GM23338 (cell line): ENCODE data around the gene MTHFD1L. TPM values are rescaled to one million over a fixed set of nuclear protein-coding genes. Genes with fewer than 3 reads are reported as not detected.

ENCODE experiments used
- ATAC-seq: fragments of 200-7000 bp; cut with Tn5 transposase; 3 replicates; pipeline ENCODE4 v1.9.1; 2020
- DNase-seq: peaks from one replicate; pipeline ENCODE4 v3.0.0-alpha.2; 2015; ENCODE audit warnings: low spot score
- H2AFZ ChIP-seq: fragments of 200-600 bp; sonication (generic); 2 replicates; pipeline ENCODE4 v1.8.0; 2016; ENCODE audit warnings: antibody characterized with exemption, mild to moderate bottlenecking, moderate library complexity
- H3F3A ChIP-seq: fragments of 200-600 bp; sonication (generic); replicated peaks from 2 replicates; pipeline ENCODE4 v1.8.0; 2017; ENCODE audit warnings: antibody characterized with exemption, mixed run types, low read depth
- H3K27ac ChIP-seq: fragments of 200-600 bp; sonication (generic); 2 replicates; pipeline ENCODE4 v1.6.1; 2016; ENCODE audit warnings: low read depth
- H3K27me3 ChIP-seq: fragments of 200-600 bp; sonication (generic); 2 replicates; pipeline ENCODE4 v1.8.0; 2016; ENCODE audit warnings: mild to moderate bottlenecking, mixed run types, moderate library complexity; ENCODE audit not compliant: insufficient read depth
- H3K36me3 ChIP-seq: fragments of 200-600 bp; sonication (generic); 2 replicates; pipeline ENCODE4 v1.8.0; 2016; ENCODE audit warnings: mild to moderate bottlenecking; ENCODE audit not compliant: insufficient read depth
- H3K4me1 ChIP-seq: fragments of 200-600 bp; sonication (generic); 2 replicates; pipeline ENCODE4 v1.8.0; 2016; ENCODE audit warnings: mild to moderate bottlenecking, moderate library complexity; ENCODE audit not compliant: insufficient read depth
- H3K4me2 ChIP-seq: fragments of 200-600 bp; sonication (generic); 2 replicates; pipeline ENCODE4 v1.7.1; 2017; ENCODE audit warnings: mixed run types
- H3K4me3 ChIP-seq: fragments of 200-600 bp; sonication (generic); 2 replicates; pipeline ENCODE4 v1.6.1; 2016; ENCODE audit warnings: mixed run types
- H3K79me2 ChIP-seq: fragments of 200-600 bp; sonication (generic); replicated peaks from 2 replicates; pipeline ENCODE4 v1.8.0; 2017; ENCODE audit warnings: mild to moderate bottlenecking; ENCODE audit not compliant: insufficient read depth
- H3K9me2 ChIP-seq: fragments of 200-600 bp; sonication (generic); 2 replicates; pipeline ENCODE4 v1.8.0; 2017; ENCODE audit not compliant: insufficient read depth
- H4K20me1 ChIP-seq: fragments of 200-600 bp; sonication (generic); replicated peaks from 2 replicates; pipeline ENCODE4 v1.8.0; 2017; ENCODE audit warnings: mild to moderate bottlenecking; ENCODE audit not compliant: insufficient read depth
- H3K27ac Mint-ChIP-seq: 2 replicates; pipeline ENCODE4 v1.8.0; 2020; ENCODE audit warnings: inconsistent platforms, mild to moderate bottlenecking, moderate library complexity, mixed read lengths
- H3K27me3 Mint-ChIP-seq: 3 replicates; pipeline ENCODE4 v1.8.0; 2022; ENCODE audit warnings: low read depth, mild to moderate bottlenecking, moderate library complexity, mixed read lengths, inconsistent platforms; ENCODE audit not compliant: insufficient read depth, poor library complexity
- H3K36me3 Mint-ChIP-seq: 3 replicates; pipeline ENCODE4 v1.8.0; 2021; ENCODE audit warnings: low read depth, mild to moderate bottlenecking, inconsistent platforms, moderate library complexity, mixed read lengths
- H3K4me1 Mint-ChIP-seq: 3 replicates; pipeline ENCODE4 v1.8.0; 2020; ENCODE audit warnings: mild to moderate bottlenecking, inconsistent platforms, mixed read lengths
- H3K4me3 Mint-ChIP-seq: 3 replicates; pipeline ENCODE4 v1.8.0; 2021; ENCODE audit warnings: moderate library complexity, mild to moderate bottlenecking, inconsistent platforms, mixed read lengths
- H3K9me3 Mint-ChIP-seq: 3 replicates; pipeline ENCODE4 v1.8.0; 2020; ENCODE audit warnings: moderate library complexity, mild to moderate bottlenecking, inconsistent platforms, mixed read lengths
- CREB1 ChIP-seq: fragments of 250-450 bp; sonication (Bioruptor Pico); IDR thresholded peaks from 2 replicates; pipeline ENCODE4 v1.5.0; 2020; ENCODE audit warnings: low read depth, mild to moderate bottlenecking, moderate library complexity
- ETS1 ChIP-seq: IDR thresholded peaks from 2 replicates; pipeline ENCODE4 v1.6.1; 2016; ENCODE audit warnings: antibody characterized with exemption
- EZH2phosphoT487 ChIP-seq: fragments of 200-600 bp; sonication (generic); IDR thresholded peaks from one replicate; pipeline ENCODE4 v1.8.1; 2018; ENCODE audit warnings: antibody characterized with exemption; ENCODE audit not compliant: unreplicated experiment
- JUNB ChIP-seq: IDR thresholded peaks from one replicate; pipeline ENCODE4 v1.6.1; 2016; ENCODE audit warnings: antibody characterized with exemption; ENCODE audit not compliant: unreplicated experiment
- STAT1 ChIP-seq: IDR thresholded peaks from one replicate; pipeline ENCODE4 v1.6.1; 2016; ENCODE audit warnings: antibody characterized with exemption; ENCODE audit not compliant: unreplicated experiment
- ZNF114 ChIP-seq: fragments of 250-450 bp; sonication (Bioruptor Pico); IDR thresholded peaks from 2 replicates; pipeline ENCODE4 v1.5.0; 2020; ENCODE audit warnings: mild to moderate bottlenecking, moderate library complexity
- ZNF331 ChIP-seq: fragments of 250-450 bp; sonication (Bioruptor Pico); IDR thresholded peaks from 2 replicates; pipeline ENCODE4 v1.5.0; 2020; ENCODE audit warnings: low read depth, mild to moderate bottlenecking, moderate library complexity
- ZNF462 ChIP-seq: fragments of 250-450 bp; sonication (Bioruptor Pico); IDR thresholded peaks from 2 replicates; pipeline ENCODE4 v1.5.0; 2020; ENCODE audit warnings: mild to moderate bottlenecking, moderate library complexity
- polyA plus RNA-seq: library from polyadenylated mRNA; unstranded; fragments of >200 nt; fragmentation: Nextera tagmentation; extraction: Ambion mirVana; gene quantifications from 2 replicates; pipeline ENCODE4 v1.2.1, GENCODE V29; 2016
- total RNA-seq: library from RNA; depleted of rRNA; stranded (reverse); fragments of >200 nt; shearing (Covaris generic); gene quantifications from 2 replicates; pipeline ENCODE4 v1.2.3, GENCODE V29; 2014
- TF ChIP-seq, protein P1 (sequence below): IDR thresholded peaks from one replicate; pipeline ENCODE4 v1.6.1; 2018; ENCODE audit warnings: antibody characterized with exemption; ENCODE audit not compliant: unreplicated experiment
- TF ChIP-seq, protein P2 (sequence below), 2 experiments: fragments of 200-600 bp in 1 of 2; sonication (generic) in 1 of 2; conservative IDR thresholded peaks; 2 replicates each; pipeline versions ENCODE4 v1.5.1 to v1.6.1; 2016 to 2017; ENCODE audit warnings: antibody characterized with exemption in 2 of 2, low read depth in 2 of 2, mild to moderate bottlenecking in 2 of 2, moderate library complexity in 1 of 2

Gene MTHFD1L
- total and polyA plus RNA-seq, 2 experiments from 2014 or later, result 53.2 to 66.8 TPM

GRCh38 chr6:150987855-150988464 lies 122.5 kb downstream of the MTHFD1L start:
- ATAC-seq (no peak), DNase-seq (no peak)
- Histone ChIP-seq H2AFZ (no peak overlapping the region), H4K20me1 (0 out of 2 replicates have a peak, but pooled peaks cover 9% of the 10 kb centered on the region), H3K4me3 (no peak overlapping the region), H3K27ac (no peak overlapping the region), H3K79me2 (no peaks in the 10 kb centered on the region), H3K4me2 (no peak overlapping the region), H3K36me3 (peaks cover 4% of the 10 kb centered on the region; the same call in 1 of the 2 replicates), H3K9me2 (no peaks in the 10 kb centered on the region), H3F3A (no peaks in the 10 kb centered on the region), H3K27me3 (no peaks in the 10 kb centered on the region), H3K4me1 (no peaks in the 10 kb centered on the region)
- Mint-ChIP-seq H3K27me3 (peaks cover 3% of the 10 kb centered on the region), H3K27ac (no peak overlapping the region), H3K4me3 (no peak overlapping the region), H3K4me1 (peaks cover 5% of the 10 kb centered on the region; the same call in 1 of the 3 replicates), H3K36me3 (peaks cover 13% of the 10 kb centered on the region; the same call in 2 of the 3 replicates), H3K9me3 (no peaks in the 10 kb centered on the region)
- no peak for TF ChIP-seq ZNF114 (CRISPR knock-in tag)
- TF ChIP-seq, protein P1, sequence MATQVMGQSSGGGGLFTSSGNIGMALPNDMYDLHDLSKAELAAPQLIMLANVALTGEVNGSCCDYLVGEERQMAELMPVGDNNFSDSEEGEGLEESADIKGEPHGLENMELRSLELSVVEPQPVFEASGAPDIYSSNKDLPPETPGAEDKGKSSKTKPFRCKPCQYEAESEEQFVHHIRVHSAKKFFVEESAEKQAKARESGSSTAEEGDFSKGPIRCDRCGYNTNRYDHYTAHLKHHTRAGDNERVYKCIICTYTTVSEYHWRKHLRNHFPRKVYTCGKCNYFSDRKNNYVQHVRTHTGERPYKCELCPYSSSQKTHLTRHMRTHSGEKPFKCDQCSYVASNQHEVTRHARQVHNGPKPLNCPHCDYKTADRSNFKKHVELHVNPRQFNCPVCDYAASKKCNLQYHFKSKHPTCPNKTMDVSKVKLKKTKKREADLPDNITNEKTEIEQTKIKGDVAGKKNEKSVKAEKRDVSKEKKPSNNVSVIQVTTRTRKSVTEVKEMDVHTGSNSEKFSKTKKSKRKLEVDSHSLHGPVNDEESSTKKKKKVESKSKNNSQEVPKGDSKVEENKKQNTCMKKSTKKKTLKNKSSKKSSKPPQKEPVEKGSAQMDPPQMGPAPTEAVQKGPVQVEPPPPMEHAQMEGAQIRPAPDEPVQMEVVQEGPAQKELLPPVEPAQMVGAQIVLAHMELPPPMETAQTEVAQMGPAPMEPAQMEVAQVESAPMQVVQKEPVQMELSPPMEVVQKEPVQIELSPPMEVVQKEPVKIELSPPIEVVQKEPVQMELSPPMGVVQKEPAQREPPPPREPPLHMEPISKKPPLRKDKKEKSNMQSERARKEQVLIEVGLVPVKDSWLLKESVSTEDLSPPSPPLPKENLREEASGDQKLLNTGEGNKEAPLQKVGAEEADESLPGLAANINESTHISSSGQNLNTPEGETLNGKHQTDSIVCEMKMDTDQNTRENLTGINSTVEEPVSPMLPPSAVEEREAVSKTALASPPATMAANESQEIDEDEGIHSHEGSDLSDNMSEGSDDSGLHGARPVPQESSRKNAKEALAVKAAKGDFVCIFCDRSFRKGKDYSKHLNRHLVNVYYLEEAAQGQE, result no peak
- no peak for TF ChIP-seq EZH2phosphoT487
- TF ChIP-seq ZNF331 (CRISPR knock-in tag), result no peak
- no peak for TF ChIP-seq JUNB
- no peak for TF ChIP-seq CREB1
- no peak for TF ChIP-seq ZNF462 (CRISPR knock-in tag)
- no peak for TF ChIP-seq ETS1
- TF ChIP-seq STAT1, result no peak
- TF ChIP-seq, protein P2, sequence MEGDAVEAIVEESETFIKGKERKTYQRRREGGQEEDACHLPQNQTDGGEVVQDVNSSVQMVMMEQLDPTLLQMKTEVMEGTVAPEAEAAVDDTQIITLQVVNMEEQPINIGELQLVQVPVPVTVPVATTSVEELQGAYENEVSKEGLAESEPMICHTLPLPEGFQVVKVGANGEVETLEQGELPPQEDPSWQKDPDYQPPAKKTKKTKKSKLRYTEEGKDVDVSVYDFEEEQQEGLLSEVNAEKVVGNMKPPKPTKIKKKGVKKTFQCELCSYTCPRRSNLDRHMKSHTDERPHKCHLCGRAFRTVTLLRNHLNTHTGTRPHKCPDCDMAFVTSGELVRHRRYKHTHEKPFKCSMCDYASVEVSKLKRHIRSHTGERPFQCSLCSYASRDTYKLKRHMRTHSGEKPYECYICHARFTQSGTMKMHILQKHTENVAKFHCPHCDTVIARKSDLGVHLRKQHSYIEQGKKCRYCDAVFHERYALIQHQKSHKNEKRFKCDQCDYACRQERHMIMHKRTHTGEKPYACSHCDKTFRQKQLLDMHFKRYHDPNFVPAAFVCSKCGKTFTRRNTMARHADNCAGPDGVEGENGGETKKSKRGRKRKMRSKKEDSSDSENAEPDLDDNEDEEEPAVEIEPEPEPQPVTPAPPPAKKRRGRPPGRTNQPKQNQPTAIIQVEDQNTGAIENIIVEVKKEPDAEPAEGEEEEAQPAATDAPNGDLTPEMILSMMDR (conservative IDR thresholded peaks at IDR 0.05; ENCODE audit: low read depth in 2 of 2), result no peak
